HepG2 (cell line): ENCODE measurements around the gene MAGEA8. TPM values are rescaled to one million over a fixed set of nuclear protein-coding genes. Genes with fewer than 3 reads are reported as not detected.
A peak's percentile ranks its signal among the peaks of the same experiment; 100 is the strongest.

Experiments
- ATAC-seq: fragments of 200-7000 bp; cut with Tn5 transposase; 3 replicates; pipeline ENCODE4 v1.9.1; 2020; ENCODE audit warnings: mild to moderate bottlenecking, moderate library complexity
- BruUV-seq: library from RNA; stranded (reverse); fragments of 400-500 nt; replicated peaks from 2 replicates; lab custom pipeline; 2021; lab: Mats Ljungman, UMichigan
- CTCF ChIA-PET: fragments of 300-600 bp; formaldehyde crosslinking; extraction: SDS; loops from one replicate; lab custom pipeline; 2021; ENCODE audit warnings: low total read pairs, inconsistent platforms, low intra/inter-chr PET ratio; lab: Yijun Ruan, JAX
- POLR2A ChIA-PET: fragments of 350-600 bp; sonication (Branson Sonifier 250); formaldehyde crosslinking; loops from one replicate; lab custom pipeline; 2020; ENCODE audit warnings: antibody characterized with exemption, inconsistent platforms; lab: Yijun Ruan, JAX
- DNase-seq: peaks from one replicate; pipeline ENCODE4 v3.0.0-alpha.2; 2015; ENCODE audit warnings: low spot score
- FAIRE-seq: peaks from 3 replicates; lab custom pipeline; 2011; peaks lifted over from hg19 to GRCh38; lab: Jason Lieb, UNC
- H2AFZ ChIP-seq: one replicate; pipeline ENCODE4 v1.6.1; 2011; ENCODE audit warnings: low read length, inconsistent platforms
- H3K27ac ChIP-seq: fragments of 300-600 bp; 3 replicates; pipeline ENCODE4 v1.8.0; 2011; ENCODE audit warnings: mixed run types, mild to moderate bottlenecking, mixed read lengths, low read length, inconsistent platforms; ENCODE audit not compliant: insufficient read depth; ENCODE audit errors: extremely low read length
- H3K27me3 ChIP-seq, 2 experiments: fragments of 200-600 bp in 1 of 2; 2 replicates in 1 of 2; 3 replicates in 1 of 2; pipeline versions ENCODE4 v1.6.0 to v1.8.0; 2011; ENCODE audit warnings: low read length in 2 of 2, mild to moderate bottlenecking in 2 of 2, moderate library complexity in 2 of 2, inconsistent platforms in 1 of 2; ENCODE audit not compliant: insufficient read depth in 2 of 2, control insufficient read depth in 1 of 2
- H3K36me3 ChIP-seq, 2 experiments: fragments of 200-600 bp in 1 of 2; replicated peaks in 1 of 2; 2 replicates in 1 of 2; 3 replicates in 1 of 2; pipeline versions ENCODE4 v1.5.1 to v1.8.0; 2011; ENCODE audit warnings: low read length in 2 of 2, inconsistent platforms in 1 of 2; ENCODE audit not compliant: insufficient read depth in 2 of 2, control insufficient read depth in 1 of 2
- H3K4me1 ChIP-seq: 2 replicates; pipeline ENCODE4 v1.5.1; 2012; ENCODE audit warnings: low read length, inconsistent platforms; ENCODE audit not compliant: insufficient read depth
- H3K4me2 ChIP-seq: 2 replicates; pipeline ENCODE4 v1.6.0; 2011; ENCODE audit warnings: low read depth, low read length, inconsistent platforms
- H3K4me3 ChIP-seq, 3 experiments: fragments of 200-600 bp in 1 of 3; sonication (generic), shearing (Covaris generic) in 1 of 3; replicated peaks in 1 of 3; 2 replicates each; pipeline ENCODE4 v1.5.1; 2011 to 2016; ENCODE audit warnings: low read length in 3 of 3, inconsistent platforms in 2 of 3, low read depth in 2 of 3, mild to moderate bottlenecking in 2 of 3, control low read depth in 1 of 3, mixed read lengths in 1 of 3; ENCODE audit not compliant: insufficient read depth in 1 of 3
- H3K79me2 ChIP-seq: one replicate; pipeline ENCODE4 v1.6.1; 2011; ENCODE audit warnings: low read length, inconsistent platforms; ENCODE audit not compliant: insufficient read depth
- H3K9ac ChIP-seq: 2 replicates; pipeline ENCODE4 v1.6.0; 2011; ENCODE audit warnings: mild to moderate bottlenecking, low read depth, low read length, inconsistent platforms; ENCODE audit not compliant: insufficient read depth
- H3K9me3 ChIP-seq: 2 replicates; pipeline ENCODE4 v1.5.1; 2012; ENCODE audit warnings: mild to moderate bottlenecking, low read length
- H4K20me1 ChIP-seq: 2 replicates; pipeline ENCODE4 v1.6.0; 2011; ENCODE audit warnings: inconsistent platforms, mild to moderate bottlenecking, low read length, moderate library complexity; ENCODE audit not compliant: insufficient read depth
- ATRX ChIP-seq: sonication (generic); formaldehyde crosslinking; IDR thresholded peaks from 2 replicates; pipeline ENCODE4 v1.4.0; 2020; ENCODE audit warnings: missing genetic modification reagents, borderline replicate concordance
- CBX1 ChIP-seq: IDR thresholded peaks from one replicate; pipeline ENCODE4 v1.6.1; 2016; ENCODE audit warnings: antibody characterized with exemption, low read depth
- GPN1 ChIP-seq: sonication (generic); formaldehyde crosslinking; IDR thresholded peaks from 2 replicates; pipeline ENCODE4 v1.5.1; 2020; ENCODE audit warnings: missing genetic modification reagents, borderline replicate concordance
- MAFF ChIP-seq: IDR thresholded peaks from 2 replicates; pipeline ENCODE4 v1.6.1; 2011; ENCODE audit warnings: low read depth, low read length, improper control_type of control experiment
- MAFK ChIP-seq, 2 experiments: IDR thresholded peaks in 1 of 2; conservative IDR thresholded peaks in 1 of 2; 2 replicates each; pipeline ENCODE4 v1.6.1; 2011; ENCODE audit warnings: improper control_type of control experiment in 2 of 2, low read length in 2 of 2
- SMARCC2 ChIP-seq: fragments of 450-650 bp; IDR thresholded peaks from 2 replicates; pipeline ENCODE4 v1.6.1; 2017; ENCODE audit warnings: antibody characterized with exemption, mild to moderate bottlenecking
- SRY ChIP-seq: sonication (generic); formaldehyde crosslinking; IDR thresholded peaks from 2 replicates; pipeline ENCODE4 v1.8.0; 2022; ENCODE audit warnings: mild to moderate bottlenecking, missing genetic modification reagents
- ZNF557 ChIP-seq: sonication (generic); formaldehyde crosslinking; IDR thresholded peaks from 2 replicates; pipeline ENCODE4 v1.4.0; 2020; ENCODE audit warnings: missing genetic modification reagents
- ZNF572 ChIP-seq: sonication (generic); formaldehyde crosslinking; IDR thresholded peaks from 2 replicates; pipeline ENCODE4 v1.5.1; 2020; ENCODE audit warnings: mild to moderate bottlenecking, missing genetic modification reagents
- ZNF782 ChIP-seq: sonication (generic); formaldehyde crosslinking; IDR thresholded peaks from 2 replicates; pipeline ENCODE4 v1.4.0; 2020; ENCODE audit warnings: missing genetic modification reagents, mild to moderate bottlenecking, borderline replicate concordance
- whole genome bisulfite sequencing: methylation state at CpG from one replicate; pipeline ENCODE4 v1.1.6; 2017; ENCODE audit warnings: low lambda C conversion rate; 5-methylcytosine and 5-hydroxymethylcytosine counted together
- in situ Hi-C: cut with HindIII; loops from 2 replicates; pipeline ENCODE4 v1.10.0; 2017; ENCODE audit warnings: low pct_unique_long_range_greater_than_20kb; ENCODE audit not compliant: extremely low pct_ligation_motif_present
- intact Hi-C: fragments of 100-400 bp; cut with micrococcal nuclease; formaldehyde crosslinking; loops from one replicate; pipeline ENCODE4 v1.10.0; 2022; ENCODE audit not compliant: unreplicated experiment
- polyA plus RNA-seq, 8 experiments: library from polyadenylated mRNA; depleted of rRNA in 3 of 8; stranded (reverse) in 7 of 8; unstranded in 1 of 8; fragments of >200 nt; fragmentation: Illumina TruSeq in 4 of 8; extraction: Trizol in 4 of 8; gene quantifications; 2 replicates each; pipeline versions ENCODE4 v1.2.1 to v1.2.3, GENCODE V29; 2011 to 2016; ENCODE audit warnings: low read depth in 4 of 8, missing spikeins in 1 of 8, mixed read lengths in 1 of 8; ENCODE audit not compliant: insufficient read depth in 1 of 8
- total RNA-seq, 5 experiments: library from RNA; depleted of rRNA; stranded (reverse); fragments of >200 nt; fragmentation: Illumina TruSeq; extraction: Trizol; gene quantifications; 2 replicates each; pipeline ENCODE4 v1.2.3, GENCODE V29; 2016; ENCODE audit warnings: low read depth in 1 of 5
- TF ChIP-seq, protein P1 (sequence below): IDR thresholded peaks from 2 replicates; pipeline ENCODE4 v1.6.1; 2016; ENCODE audit warnings: mild to moderate bottlenecking, missing biosample characterization, missing genetic modification reagents

MAGEA8 gene
- total and polyA plus RNA-seq, 2 of the 13 experiments (the other 11 are each of a cell fraction or from before 2014, with no cell fraction given), result not detected

- TF ChIP-seq ATRX (CRISPR knock-in tag), result no peak
- no peak for TF ChIP-seq SMARCC2
Measured at GRCh38 chrX:149865390-149865789, 15.6 kb upstream of the MAGEA8 start (continued).

DNA sequence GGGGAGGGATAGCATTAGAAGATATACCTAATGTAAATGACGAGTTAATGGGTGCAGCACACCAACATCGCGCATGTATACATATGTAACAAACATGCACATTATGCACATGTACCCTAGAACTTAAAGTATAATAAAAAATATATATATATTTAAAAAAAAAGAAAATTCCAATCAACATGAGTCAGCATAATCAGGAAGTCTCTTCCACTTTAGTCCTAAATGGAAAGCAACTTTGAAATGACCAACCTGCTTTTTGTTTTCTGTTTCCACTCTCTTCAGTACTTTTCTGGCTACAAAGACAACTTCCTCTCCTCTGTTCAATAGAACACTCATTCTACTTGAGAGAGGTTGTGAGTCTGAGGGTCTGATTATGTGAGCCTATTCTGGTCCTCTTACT lies 13.5 kb upstream of the MAGEA8 start:
- DNase-seq (no peak), ATAC-seq (no peak)
- H3K36me3 ChIP-seq, result no peaks in the 10 kb centered on the region
- ChIA-PET POLR2A (no interaction called here), CTCF (no interaction called here)
- intact Hi-C loops, result no loop called here
- no TSS peak for BruUV-seq
- H3K27ac ChIP-seq, result no peak overlapping the region
- no peak overlapping the region for H3K9ac ChIP-seq
- H3K4me2 ChIP-seq, result no peak overlapping the region
- H3K9me3 ChIP-seq, result no peaks in the 10 kb centered on the region
- no peak overlapping the region for H3K4me3 ChIP-seq
- TF ChIP-seq ZNF572 (CRISPR knock-in tag), result no peak
- no peak for TF ChIP-seq SRY (CRISPR knock-in tag)
- TF ChIP-seq CBX1, result no peak
- no peak for TF ChIP-seq ZNF782 (CRISPR knock-in tag)
- 0 out of 2 replicates have a peak, but pooled peaks have one; percentile 24 for TF ChIP-seq MAFF
- TF ChIP-seq, protein P1, sequence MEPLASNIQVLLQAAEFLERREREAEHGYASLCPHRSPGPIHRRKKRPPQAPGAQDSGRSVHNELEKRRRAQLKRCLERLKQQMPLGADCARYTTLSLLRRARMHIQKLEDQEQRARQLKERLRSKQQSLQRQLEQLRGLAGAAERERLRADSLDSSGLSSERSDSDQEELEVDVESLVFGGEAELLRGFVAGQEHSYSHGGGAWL (CRISPR knock-in tag), result no peak
- no peak for TF ChIP-seq GPN1 (CRISPR knock-in tag)
- peak; percentile 17 to 47; a peak in 1 of 4 replicates for TF ChIP-seq MAFK (conservative IDR thresholded peaks at IDR 0.05 in 1 of 2, IDR thresholded peaks at IDR 0.05 in 1 of 2; ENCODE audit: low read length in 2 of 2)
- TF ChIP-seq ZNF557 (CRISPR knock-in tag), result no peak
- TF ChIP-seq, all 625 proteins: peak for 2
- in situ Hi-C loops, result no loop called here
- 67% methylated on average over 3 of the region's 3 CpGs for WGBS
- FAIRE-seq, result no peak
- no peaks in the 10 kb centered on the region for H3K79me2 ChIP-seq
- no peaks in the 10 kb centered on the region for H4K20me1 ChIP-seq
- H3K4me1 ChIP-seq, result no peaks in the 10 kb centered on the region
- no peak overlapping the region for H2AFZ ChIP-seq
- H3K27me3 ChIP-seq, result no peaks in the 10 kb centered on the region
